GM21737 (cell line): ENCODE measurements around the gene SRSF6.
"Not testable (repeated sequence)": the region's sequence is repeated elsewhere in the genome, so short reads cannot be mapped to it uniquely, and the experiment has no call there.

Experiments used
- ATAC-seq: cut with Tn5 transposase; IDR thresholded peaks from one replicate; pipeline ENCODE4 v1.9.1; 2021; ENCODE audit warnings: mild to moderate bottlenecking, moderate library complexity; ENCODE audit not compliant: unreplicated experiment

Gene SRSF6

GRCh38 chr20:43473381-43473704 lies 15.6 kb downstream of the SRSF6 start:
- no peak for ATAC-seq

- no peak for ATAC-seq
Measured at GRCh38 chr20:43477193-43477592, 19.5 kb downstream of the SRSF6 start.

DNA sequence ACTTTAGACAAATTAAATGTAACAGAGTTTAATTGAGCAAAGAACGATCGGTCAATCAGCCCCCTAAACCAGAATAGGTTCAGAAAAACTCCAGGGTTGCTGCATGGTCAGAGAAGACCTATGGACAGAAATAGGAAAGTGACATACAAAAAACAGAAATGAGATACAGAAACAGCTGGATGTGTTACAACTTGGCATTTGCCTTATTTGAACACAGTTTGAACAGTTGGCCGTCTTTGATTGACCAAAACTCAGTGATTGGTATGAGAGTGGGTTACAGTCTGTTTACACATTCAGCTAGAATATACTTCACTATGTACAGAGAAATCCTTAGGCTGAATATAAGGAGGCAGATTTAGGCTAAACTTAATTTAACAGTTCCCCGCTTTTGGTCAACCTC lies 19.9 kb downstream of the SRSF6 start:
- ATAC-seq, result no peak

- no peak for ATAC-seq
Measured at GRCh38 chr20:43490038-43490437, 32.3 kb downstream of the SRSF6 start.

GRCh38 chr20:43492101-43492500 lies 34.4 kb downstream of the SRSF6 start:
- no peak for ATAC-seq

- no peak for ATAC-seq
Measured at GRCh38 chr20:43495388-43495787, 37.7 kb downstream of the SRSF6 start.

- not testable (repeated sequence) for ATAC-seq
Measured at GRCh38 chr20:43502021-43502420, 44.3 kb downstream of the SRSF6 start.

DNA sequence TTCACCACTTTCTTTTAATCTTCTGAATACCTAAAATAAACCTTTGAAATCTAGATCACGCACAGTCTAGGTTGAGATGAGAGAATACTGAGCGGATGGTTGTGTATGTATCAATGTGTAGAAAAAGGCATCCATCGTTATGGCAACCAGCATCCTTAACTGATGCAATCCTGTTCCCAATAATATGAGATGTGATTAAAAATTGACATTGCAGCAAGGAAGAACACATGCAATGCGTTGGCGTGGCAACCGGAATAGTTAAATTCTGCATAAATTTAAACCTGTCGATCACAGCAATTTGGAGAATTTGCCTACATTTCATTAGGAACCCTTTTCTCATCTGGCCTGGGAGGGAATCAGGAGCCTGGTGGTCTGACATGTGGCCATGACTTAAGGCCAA lies 48.5 kb downstream of the SRSF6 start:
- ATAC-seq, result no peak

DNA sequence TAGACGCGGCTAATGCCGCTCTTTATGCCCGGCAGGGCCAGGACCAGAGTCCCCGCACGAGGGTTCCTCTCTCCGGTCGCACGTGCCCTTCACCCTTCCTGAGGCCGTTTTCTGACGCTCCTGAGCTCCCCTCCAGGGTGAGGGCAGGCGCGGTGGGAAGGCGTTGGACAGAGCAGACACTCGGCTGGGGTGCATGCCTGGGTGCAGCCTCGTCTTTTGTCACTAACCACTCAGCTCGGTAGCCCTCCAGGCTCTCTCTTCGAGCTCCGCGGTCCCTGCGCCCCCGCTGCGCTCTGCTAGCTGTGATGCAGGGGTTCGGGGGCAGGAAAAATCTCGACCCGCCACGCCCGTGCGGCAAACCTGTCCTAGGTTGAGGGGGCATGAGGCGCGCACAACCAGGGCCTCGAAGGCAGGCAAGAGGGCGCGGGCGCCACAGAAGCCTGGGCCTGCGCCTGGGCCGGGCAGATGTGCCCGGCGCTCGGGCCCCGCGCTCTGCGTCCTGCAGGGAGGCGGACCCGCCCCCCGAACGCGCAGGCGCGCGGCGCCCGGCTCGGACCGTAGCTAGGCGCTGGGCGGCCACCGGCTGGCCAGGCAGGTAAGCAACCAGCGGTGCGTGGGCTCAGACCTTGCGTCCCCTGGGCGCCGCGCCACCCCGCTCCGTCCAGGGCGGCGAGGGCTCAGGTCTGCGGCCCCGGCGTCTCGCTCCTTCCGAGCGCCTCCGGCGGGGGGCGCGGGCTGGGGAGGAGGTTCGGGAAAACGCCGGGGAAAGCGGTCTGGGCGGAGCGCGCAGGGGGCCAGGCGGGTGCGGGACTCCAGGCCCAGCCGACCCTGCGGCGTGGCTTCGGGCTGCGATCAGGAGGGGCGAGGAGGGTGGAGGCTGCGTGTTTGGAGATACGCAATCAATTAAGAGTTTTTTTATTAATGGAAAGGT lies 49.7 kb downstream of the SRSF6 start, which contains the start of gene L3MBTL1:
L3MBTL1 (plus strand) TSS at position 548 of the 931 bp plus-strand sequence. CDS start 5,807 bp downstream, outside the sequence.
- no peak for ATAC-seq

DNA sequence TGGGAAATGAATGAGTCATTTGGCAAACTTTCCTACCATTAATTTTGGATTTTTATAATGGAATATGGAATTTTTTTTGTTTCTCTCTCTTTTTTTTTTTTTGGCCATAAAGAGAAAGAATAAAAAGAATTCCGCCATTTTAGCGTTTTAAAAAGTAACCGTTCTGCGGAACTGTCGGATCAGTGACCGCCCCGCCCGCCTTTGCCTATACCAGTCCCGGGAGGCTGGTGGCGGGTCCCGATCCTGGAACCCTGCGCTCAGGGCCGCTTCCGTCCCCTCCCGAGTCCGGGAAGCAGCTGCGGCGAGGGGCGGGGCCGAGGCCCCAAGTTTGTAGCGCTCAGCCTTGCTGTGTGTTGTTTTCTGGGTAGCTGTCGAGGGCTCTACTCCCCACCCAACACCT lies 50.4 kb downstream of the SRSF6 start:
- no peak for ATAC-seq

DNA sequence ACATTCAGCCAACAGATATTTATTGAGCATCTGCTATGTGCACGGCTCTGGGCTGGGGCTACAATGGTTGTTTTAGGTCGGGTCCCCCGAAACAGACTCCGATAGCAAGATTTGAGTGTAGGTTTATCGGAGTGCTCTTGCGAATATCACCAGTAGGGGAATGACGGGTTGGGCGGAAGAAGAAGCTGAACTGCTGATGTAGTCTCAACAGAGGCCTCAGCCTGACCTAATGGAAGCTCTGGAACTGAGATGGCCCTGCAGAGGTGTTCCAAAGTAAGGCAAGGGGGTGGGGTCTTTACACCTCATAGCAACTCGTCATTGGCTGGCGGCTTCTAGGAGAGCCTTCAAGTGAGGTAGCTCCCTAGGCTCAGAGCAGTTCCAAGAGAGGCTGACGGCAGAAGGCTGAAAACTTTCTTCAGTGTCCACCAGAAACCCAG lies 50.9 kb downstream of the SRSF6 start:
- ATAC-seq, result no peak

GRCh38 chr20:43511879-43512278 lies 54.2 kb downstream of the SRSF6 start:
- no peak for ATAC-seq

DNA sequence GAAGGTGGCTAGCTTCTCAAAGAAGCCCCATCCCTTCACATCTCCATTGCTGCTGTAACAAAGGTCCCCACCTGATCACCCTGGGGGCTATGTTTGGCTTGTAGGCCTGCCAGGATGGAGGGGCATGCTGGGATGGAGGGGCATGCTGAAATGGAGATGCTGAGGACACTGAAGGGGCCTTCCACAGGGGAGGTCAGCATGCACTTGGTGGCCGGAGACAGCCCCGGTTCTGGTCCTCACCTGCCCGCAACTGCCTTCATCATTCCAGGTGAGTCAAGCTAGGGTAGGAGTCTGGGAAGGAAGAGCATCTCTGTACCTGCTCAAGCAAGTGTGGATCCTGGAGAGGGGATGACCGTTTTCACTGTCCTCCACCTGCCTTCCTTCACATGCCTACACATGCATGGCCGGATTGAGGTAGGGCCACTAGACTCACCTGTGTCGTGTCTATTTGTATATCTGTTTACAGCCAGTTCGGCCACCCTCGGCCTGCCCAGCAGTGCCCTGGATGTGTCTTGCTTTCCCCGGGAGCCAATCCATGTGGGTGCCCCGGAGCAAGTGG lies 55.8 kb downstream of the SRSF6 start:
- ATAC-seq, result no peak
